Right atrium auricular region (tissue), 2 donors: ENCODE results near the gene SPTBN1. TPM values are rescaled to one million over a fixed set of nuclear protein-coding genes. Genes with fewer than 3 reads are reported as not detected.
A peak's percentile ranks its signal among the peaks of the same experiment; 100 is the strongest.

Experiments
- DNase-seq: peaks from one replicate; pipeline ENCODE4 v3.0.0-alpha.2; 2019; ENCODE audit warnings: low spot score
- H3K27ac ChIP-seq, 2 donors: fragments of 200-600 bp; sonication (generic); 1 replicate in 1 of 2; 2 replicates in 1 of 2; pipeline ENCODE4 v1.5.1; 2016 to 2019
- H3K27me3 ChIP-seq, 2 donors: fragments of 200-600 bp; sonication (generic); one replicate each; pipeline versions ENCODE4 v1.5.1 to v1.6.0; 2017 to 2019
- H3K36me3 ChIP-seq: fragments of 200-600 bp; sonication (generic); one replicate; pipeline ENCODE4 v1.5.1; 2016
- H3K4me1 ChIP-seq, 2 donors: fragments of 200-600 bp; sonication (generic); one replicate each; pipeline versions ENCODE4 v1.5.1 to v1.6.0; 2017 to 2019
- H3K4me3 ChIP-seq, 2 donors: fragments of 200-600 bp; sonication (generic); 1 replicate in 1 of 2; 2 replicates in 1 of 2; pipeline ENCODE4 v1.5.1; 2017 to 2019; ENCODE audit warnings: mild to moderate bottlenecking in 1 of 2, moderate library complexity in 1 of 2
- H3K9me3 ChIP-seq, 2 donors: fragments of 200-600 bp; sonication (generic); one replicate each; pipeline ENCODE4 v1.5.1; 2019
- CTCF ChIP-seq, 2 donors: fragments of 200-600 bp; sonication (generic); IDR thresholded peaks; one replicate each; pipeline ENCODE4 v1.5.1; 2019; ENCODE audit warnings: antibody characterized with exemption in 2 of 2
- total RNA-seq, 2 donors: library from RNA; depleted of rRNA; stranded (reverse); fragments of >200 nt; gene quantifications; one replicate each; pipeline ENCODE4 v1.1.0, GENCODE V29; 2016

The SPTBN1 gene
- total RNA-seq, 2 donors from 2014 or later: 265 to 382 TPM

DNA sequence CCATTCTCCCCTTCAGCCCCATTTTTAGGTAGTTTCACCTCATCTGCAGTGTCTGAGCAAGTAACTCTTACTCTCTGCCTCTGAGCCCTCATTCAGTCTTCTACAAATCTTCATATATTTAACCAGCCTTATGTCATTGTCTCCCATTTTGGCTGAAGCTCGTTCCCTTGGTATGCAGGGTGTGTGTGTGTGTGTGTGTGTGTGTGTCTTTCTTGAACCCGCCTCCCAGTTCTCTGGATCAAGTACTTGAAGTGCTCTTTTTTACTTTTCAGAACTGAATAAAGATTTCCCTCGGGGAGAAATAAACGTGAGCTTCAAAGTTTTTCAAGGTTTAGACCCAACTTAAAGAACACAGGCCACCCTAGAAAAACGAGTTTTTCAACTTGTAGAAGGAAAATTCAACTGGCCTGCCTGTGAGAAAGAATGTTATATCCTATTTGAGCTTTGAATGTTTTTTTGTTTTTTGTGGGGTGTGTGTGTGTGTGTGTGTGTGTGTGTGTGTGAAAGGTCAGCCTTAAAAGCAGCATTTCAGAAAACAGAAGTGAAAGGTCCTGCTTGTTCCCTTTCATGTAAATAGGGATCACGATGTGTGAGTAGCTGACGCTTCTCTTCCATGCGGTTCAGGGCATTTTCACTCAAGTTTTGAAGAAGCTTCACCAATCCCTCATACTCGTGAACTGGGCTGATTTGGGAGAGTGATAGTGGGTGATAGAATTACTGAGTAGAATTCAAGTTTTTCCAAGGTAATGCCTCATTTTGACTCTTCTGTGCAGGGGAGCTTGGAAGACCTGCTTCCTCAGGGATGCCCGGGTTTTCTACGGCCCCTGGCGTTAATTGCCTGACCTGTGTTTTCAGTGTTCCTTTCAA lies 216.7 kb downstream of the SPTBN1 start:
- Histone ChIP-seq H3K9me3 (no peaks in the 10 kb centered on the region), H3K4me3 (no peak overlapping the region), H3K27me3 (no peaks in the 10 kb centered on the region), H3K27ac (peak overlapping the region; percentile 87 to 90), H3K36me3 (peaks cover 33% of the 10 kb centered on the region), H3K4me1 (peaks cover 0 to 46% of the 10 kb centered on the region in 2 donors)
- TF ChIP-seq CTCF (IDR thresholded peaks at IDR 0.05): no peak
- DNase-seq: no peak

DNA sequence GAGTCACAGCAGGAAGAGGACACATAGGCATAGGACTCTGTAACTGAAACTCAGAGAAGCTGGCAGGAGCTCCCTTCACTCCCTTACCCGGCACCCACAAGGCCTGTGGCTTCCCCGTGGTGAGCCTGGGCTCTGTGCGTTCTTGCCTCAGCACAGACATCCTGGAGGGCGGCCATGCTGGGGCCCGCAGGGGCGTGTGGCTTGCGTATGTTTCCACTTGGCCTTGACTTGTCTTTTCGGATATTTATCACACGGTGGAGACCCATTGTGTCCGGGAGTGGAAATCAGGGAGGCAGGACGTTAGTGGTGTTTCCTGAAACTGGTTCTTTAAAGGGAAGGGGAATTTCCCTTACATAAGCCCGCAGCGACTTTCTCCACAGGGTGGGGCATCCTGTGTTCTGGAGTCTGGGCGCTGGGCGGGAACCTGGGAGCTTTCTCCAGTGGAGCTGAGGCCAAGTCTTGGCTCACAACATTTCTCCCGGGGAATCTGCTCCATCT lies 217.4 kb downstream of the SPTBN1 start:
- Histone ChIP-seq H3K4me1 (peaks cover 0 to 42% of the 10 kb centered on the region in 2 donors), H3K27ac (peak overlapping the region; percentile 87 to 90), H3K36me3 (peaks cover 26% of the 10 kb centered on the region), H3K27me3 (no peaks in the 10 kb centered on the region), H3K9me3 (no peaks in the 10 kb centered on the region), H3K4me3 (no peak overlapping the region)
- DNase-seq: peak; percentile 97
- no peak for TF ChIP-seq CTCF (IDR thresholded peaks at IDR 0.05)

- Histone ChIP-seq H3K9me3 (no peaks in the 10 kb centered on the region), H3K27me3 (no peaks in the 10 kb centered on the region), H3K27ac (peak overlapping the region in 1 of 2 donors; percentile 87), H3K4me1 (peaks cover 0 to 31% of the 10 kb centered on the region in 2 donors), H3K36me3 (peaks cover 11% of the 10 kb centered on the region), H3K4me3 (no peak overlapping the region)
- DNase-seq: no peak
- TF ChIP-seq CTCF (IDR thresholded peaks at IDR 0.05): no peak
Observed at GRCh38 chr2:54675281-54675680, 219.2 kb downstream of the SPTBN1 start.

DNA sequence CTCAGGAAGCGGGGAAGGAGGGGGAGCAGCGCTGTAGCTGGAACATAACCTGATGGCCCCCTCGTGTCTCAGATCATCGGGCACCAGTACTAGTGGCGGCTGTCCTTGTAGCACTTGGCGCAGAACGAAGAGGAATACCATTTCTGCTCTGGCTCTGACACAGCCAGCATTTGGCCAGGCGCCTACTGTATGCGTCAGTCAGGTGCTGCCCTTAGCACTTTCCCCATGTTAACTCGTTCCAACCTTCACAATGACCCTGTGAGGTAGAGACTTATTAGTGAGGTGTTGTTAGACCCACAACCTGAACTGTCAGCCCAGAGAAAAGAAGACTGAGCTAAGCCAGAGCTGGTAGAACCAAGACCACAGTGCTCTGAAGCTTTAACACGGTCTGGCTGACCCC lies 219.6 kb downstream of the SPTBN1 start:
- Histone ChIP-seq H3K36me3 (peaks cover 7% of the 10 kb centered on the region), H3K27ac (peak overlapping the region in 1 of 2 donors; percentile 87), H3K4me3 (no peak overlapping the region), H3K9me3 (no peaks in the 10 kb centered on the region), H3K27me3 (no peaks in the 10 kb centered on the region), H3K4me1 (peaks cover 0 to 33% of the 10 kb centered on the region in 2 donors)
- no peak for TF ChIP-seq CTCF (IDR thresholded peaks at IDR 0.05)
- DNase-seq: no peak

DNA sequence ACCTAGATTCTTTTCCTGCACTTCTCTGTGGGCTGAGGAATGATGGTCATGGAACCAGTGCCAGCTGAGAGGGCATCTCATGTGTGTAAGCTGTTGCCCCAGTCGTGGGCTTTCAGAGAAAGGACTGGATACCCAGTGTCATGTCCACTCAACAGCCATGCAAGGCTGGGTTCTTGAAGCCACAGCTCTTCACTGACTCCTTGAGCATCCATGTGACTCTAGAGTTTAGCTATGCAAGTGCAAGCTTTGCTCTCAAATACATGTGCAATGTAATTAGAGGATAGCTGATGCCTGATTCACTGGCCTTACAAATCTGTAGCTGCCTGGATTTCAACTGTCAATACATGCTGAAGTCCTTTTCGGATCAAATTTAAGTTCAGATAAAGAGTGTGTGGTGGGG lies 220.5 kb downstream of the SPTBN1 start:
- Histone ChIP-seq H3K9me3 (no peaks in the 10 kb centered on the region), H3K4me1 (peaks cover 0 to 35% of the 10 kb centered on the region in 2 donors), H3K4me3 (no peak overlapping the region), H3K27ac (no peak overlapping the region), H3K36me3 (no peaks in the 10 kb centered on the region), H3K27me3 (no peaks in the 10 kb centered on the region)
- TF ChIP-seq CTCF (IDR thresholded peaks at IDR 0.05): no peak
- DNase-seq: no peak
